GM20000 (cell line): ENCODE data around the gene KLHDC7A.

Source experiments
- DNase-seq: peaks from one replicate; pipeline ENCODE4 v3.0.0; 2012; ENCODE audit warnings: low spot score
- CTCF ChIP-seq: IDR thresholded peaks from 2 replicates; pipeline ENCODE4 v1.5.1; 2012; ENCODE audit warnings: mild to moderate bottlenecking, control low read depth; ENCODE audit errors: extremely low read depth, missing control alignments

KLHDC7A gene

DNA sequence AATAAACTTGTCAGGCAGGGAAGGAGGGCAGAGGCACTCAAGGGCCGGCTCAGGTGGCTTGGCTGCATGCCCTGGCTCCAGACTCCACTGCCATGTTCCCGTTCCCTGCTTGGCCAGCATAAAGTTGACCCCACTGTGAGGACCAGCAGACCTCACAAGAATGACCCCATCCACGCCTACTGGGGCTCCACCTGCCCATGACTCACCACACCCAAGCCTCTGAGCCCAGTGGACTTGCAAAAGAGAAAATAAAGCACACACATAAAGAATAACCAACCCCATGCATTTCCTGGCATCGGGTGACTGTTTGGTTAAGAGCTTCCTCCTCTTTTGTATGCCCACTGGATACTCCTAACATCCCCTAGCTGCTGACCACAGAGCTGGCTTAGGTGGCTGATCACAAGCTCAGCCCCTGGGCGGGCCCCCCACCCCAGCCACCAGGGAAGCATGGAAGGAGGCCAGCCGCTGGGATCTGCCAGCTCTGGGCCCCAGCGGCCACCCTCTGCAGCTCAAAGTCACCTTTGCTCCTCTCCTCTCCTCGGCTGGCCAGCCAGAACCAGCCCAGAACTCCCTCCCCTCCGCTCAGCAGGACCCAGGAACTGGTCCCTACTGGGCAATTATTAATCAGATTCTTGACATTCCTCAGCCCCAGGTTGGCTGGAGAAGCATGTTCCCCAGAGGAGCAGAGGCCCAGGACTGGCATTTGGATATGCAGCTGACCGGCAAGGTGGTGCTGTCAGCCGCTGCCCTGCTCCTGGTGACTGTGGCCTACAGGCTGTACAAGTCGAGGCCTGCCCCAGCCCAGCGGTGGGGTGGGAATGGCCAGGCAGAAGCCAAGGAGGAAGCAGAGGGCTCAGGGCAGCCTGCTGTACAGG is at the start of gene KLHDC7A:
Gene KLHDC7A, plus strand, starts transcription at position 616 of the 875 bp plus-strand sequence. Its CDS starts 52 bp downstream, at position 668.
- DNase-seq, result no peak
- no peak for TF ChIP-seq CTCF

DNA sequence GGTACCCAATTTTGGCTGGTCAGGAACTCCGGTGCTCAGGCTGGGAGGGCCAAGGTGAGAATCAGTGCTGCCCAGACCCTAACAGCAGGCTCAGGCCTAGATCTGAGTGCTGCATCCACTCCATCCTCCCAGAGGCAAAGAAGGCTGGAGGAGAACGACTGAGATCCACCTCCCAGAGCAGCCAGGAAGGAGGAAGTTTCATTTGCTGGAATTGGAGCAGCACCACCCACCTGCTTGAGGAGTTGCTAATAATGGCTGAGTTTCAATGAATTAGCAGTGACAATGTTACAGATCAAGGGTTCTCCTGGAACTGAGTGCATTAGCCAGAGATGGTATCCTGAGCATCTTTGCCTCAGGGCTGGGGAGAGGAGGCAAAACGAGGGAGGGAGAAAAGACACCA is 46.7 kb upstream of the KLHDC7A start:
- no peak for DNase-seq
- TF ChIP-seq CTCF, result no peak

DNA sequence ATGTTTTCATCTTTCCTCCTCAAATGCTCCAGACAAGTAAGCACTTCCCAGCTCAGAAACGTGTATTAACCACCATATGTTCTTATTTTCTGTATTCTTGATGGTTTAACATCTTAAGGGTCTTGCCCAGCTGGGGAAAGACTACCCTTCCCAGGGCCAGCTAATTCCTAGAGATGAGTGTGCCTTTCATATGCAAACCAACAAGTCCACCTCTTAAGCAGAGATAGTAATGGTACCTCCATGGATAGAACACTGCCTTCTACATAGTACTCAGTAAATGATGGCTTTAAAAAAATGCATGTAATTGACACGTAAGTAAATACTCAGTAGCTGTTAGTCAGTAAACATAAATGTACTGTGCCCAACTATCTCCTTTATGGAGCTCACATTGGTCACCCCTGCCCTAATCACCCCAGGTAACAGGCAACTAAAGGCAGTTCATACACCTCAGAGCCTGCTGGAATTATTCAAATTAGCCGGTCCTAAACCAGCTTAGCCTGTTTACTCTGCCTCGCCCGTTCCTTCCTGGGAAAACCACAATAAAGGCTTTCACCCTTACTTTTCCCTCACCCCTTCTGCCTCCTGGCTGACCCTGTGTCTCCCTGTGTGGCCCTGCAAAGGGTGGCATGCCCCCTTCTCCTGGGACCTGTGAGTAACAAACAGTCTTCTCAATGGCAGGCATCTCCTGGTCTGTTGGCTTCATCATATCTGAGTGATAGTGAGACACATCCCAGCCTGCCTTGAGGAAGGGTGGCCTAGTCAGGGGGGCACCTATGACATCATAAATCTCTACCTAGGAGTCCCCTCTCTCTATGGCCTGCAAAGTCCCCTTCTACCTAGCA is 40.1 kb upstream of the KLHDC7A start:
- DNase-seq, result no peak
- TF ChIP-seq CTCF, result no peak

DNA sequence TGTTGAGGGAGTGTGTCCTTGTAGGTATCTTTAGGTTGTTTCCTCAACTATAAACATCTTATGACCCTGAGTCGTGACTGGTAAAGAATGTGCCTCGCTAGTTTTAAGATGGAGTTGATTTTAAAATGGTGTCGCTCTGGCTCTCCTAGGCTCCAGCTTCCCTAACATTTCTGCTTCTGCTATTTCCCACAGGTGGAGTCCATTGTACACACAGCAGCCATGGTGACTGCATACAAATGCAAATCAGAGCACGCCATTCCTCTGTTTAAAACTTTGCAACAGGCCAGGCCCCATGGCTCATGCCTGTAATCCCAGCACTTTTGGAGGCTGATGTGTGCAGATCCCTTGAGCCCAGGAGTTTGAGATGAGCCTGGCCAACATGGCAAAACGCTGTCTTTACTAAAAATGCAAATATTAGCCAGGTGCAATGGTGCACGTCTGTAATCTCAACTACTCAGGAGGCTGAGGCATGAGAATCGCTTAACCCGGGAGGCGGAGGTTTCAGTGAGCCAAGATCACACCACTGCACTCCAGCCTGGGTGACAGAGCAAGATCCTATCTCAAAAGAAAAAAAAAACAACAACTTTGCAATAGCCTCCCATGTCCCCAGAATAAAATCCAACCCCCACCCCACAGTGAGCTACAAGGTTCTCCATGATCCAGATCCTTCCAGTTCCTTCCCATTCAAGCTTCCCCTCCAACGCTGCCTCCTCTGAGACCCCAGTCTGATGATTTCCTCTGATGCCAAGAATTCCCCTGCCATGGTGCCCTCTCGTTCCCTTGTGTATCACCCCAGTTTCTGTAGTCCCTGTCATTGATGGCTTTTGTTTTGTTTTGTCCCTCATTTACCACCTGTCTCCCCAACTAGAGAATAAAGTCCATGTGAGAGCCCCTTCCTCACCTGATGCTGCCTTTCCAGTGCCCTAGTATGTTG is 36.9 kb upstream of the KLHDC7A start:
- no peak for TF ChIP-seq CTCF
- no peak for DNase-seq

DNA sequence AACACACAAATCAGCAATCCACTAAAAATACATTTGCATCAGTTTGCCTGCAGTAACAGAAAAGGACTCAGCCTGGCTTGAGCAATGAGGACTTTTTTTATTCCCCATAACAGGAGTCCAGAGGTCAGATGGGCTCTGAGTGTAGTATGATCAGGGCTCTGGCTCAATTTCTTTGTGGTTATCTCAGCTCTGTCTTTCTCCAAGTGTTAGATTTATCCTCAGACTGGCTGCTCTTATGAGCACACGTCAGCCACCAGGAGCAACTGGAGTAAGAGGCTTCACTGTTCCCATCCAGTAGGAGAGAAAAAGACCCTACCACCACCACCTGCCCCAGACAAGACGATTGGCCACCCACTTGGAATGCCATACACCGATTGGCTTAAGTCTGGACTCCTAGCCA is 36.2 kb upstream of the KLHDC7A start:
- DNase-seq, result no peak
- no peak for TF ChIP-seq CTCF

GRCh38 chr1:18446751-18447150 is 34.0 kb upstream of the KLHDC7A start:
- TF ChIP-seq CTCF, result no peak
- DNase-seq, result no peak
